Activated naive CD8-positive, alpha-beta T cell treated with anti-CD3 and anti-CD28 coated beads, Interleukin-2, amount 50 U/mL, for 24 hours (primary cell): ENCODE measurements around the gene USP25.

Source experiments
- ATAC-seq: fragments of 150-1000 bp; cut with Tn5 transposase; one replicate; pipeline ENCODE4 v1.10.0; 2021
- DNase-seq: peaks from one replicate; pipeline ENCODE4 v3.0.0; 2021
- H3K27ac Mint-ChIP-seq: one replicate; pipeline ENCODE4 v1.8.0; 2021; ENCODE audit warnings: mild to moderate bottlenecking, mixed read lengths
- H3K27me3 Mint-ChIP-seq: one replicate; pipeline ENCODE4 v1.8.0; 2021; ENCODE audit warnings: mixed read lengths
- H3K36me3 Mint-ChIP-seq: one replicate; pipeline ENCODE4 v1.8.0; 2021; ENCODE audit warnings: low read depth, mixed read lengths
- H3K4me1 Mint-ChIP-seq: one replicate; pipeline ENCODE4 v1.8.0; 2021; ENCODE audit warnings: mixed read lengths
- H3K4me3 Mint-ChIP-seq: one replicate; pipeline ENCODE4 v1.8.0; 2021; ENCODE audit warnings: mild to moderate bottlenecking, moderate library complexity, mixed read lengths
- H3K9me3 Mint-ChIP-seq: one replicate; pipeline ENCODE4 v1.8.0; 2021; ENCODE audit warnings: mixed read lengths

The USP25 gene

GRCh38 chr21:15857740-15858139, 128.0 kb downstream of the USP25 start:
- H3K27me3 Mint-ChIP-seq = no peaks in the 10 kb centered on the region
- H3K36me3 Mint-ChIP-seq = peaks cover 20% of the 10 kb centered on the region
- H3K4me1 Mint-ChIP-seq = peaks cover 9% of the 10 kb centered on the region
- no peaks in the 10 kb centered on the region for H3K9me3 Mint-ChIP-seq
- DNase-seq (no peak), ATAC-seq (no peak)
- no peak overlapping the region for H3K27ac Mint-ChIP-seq
- H3K4me3 Mint-ChIP-seq = no peak overlapping the region

- no peaks in the 10 kb centered on the region for H3K9me3 Mint-ChIP-seq
- H3K27me3 Mint-ChIP-seq = no peaks in the 10 kb centered on the region
- peaks cover 11% of the 10 kb centered on the region for H3K36me3 Mint-ChIP-seq
- no peak for DNase-seq
- H3K4me1 Mint-ChIP-seq = peaks cover 9% of the 10 kb centered on the region
- H3K27ac Mint-ChIP-seq = no peak overlapping the region
- no peak for ATAC-seq
- no peak overlapping the region for H3K4me3 Mint-ChIP-seq
Measured at GRCh38 chr21:15860541-15860940, 130.8 kb downstream of the USP25 start.

- Mint-ChIP-seq H3K4me3 (no peak overlapping the region), H3K27me3 (no peaks in the 10 kb centered on the region), H3K27ac (no peak overlapping the region), H3K4me1 (no peaks in the 10 kb centered on the region), H3K9me3 (no peaks in the 10 kb centered on the region), H3K36me3 (peaks cover 21% of the 10 kb centered on the region)
- ATAC-seq (no peak), DNase-seq (no peak)
Measured at GRCh38 chr21:15868940-15869339, 139.2 kb downstream of the USP25 start.

GRCh38 chr21:15870819-15871218, 141.0 kb downstream of the USP25 start:
- no peak for ATAC-seq
- Mint-ChIP-seq H3K27ac (no peak overlapping the region), H3K4me3 (no peak overlapping the region), H3K27me3 (no peaks in the 10 kb centered on the region), H3K36me3 (peaks cover 35% of the 10 kb centered on the region), H3K4me1 (no peaks in the 10 kb centered on the region), H3K9me3 (no peaks in the 10 kb centered on the region)
- DNase-seq = no peak

- Mint-ChIP-seq H3K27ac (no peak overlapping the region), H3K4me1 (no peaks in the 10 kb centered on the region), H3K9me3 (no peaks in the 10 kb centered on the region), H3K36me3 (peaks cover 37% of the 10 kb centered on the region), H3K4me3 (no peak overlapping the region), H3K27me3 (no peaks in the 10 kb centered on the region)
- ATAC-seq (no peak), DNase-seq (no peak)
Measured at GRCh38 chr21:15872236-15872635, 142.5 kb downstream of the USP25 start.

- Mint-ChIP-seq H3K9me3 (no peaks in the 10 kb centered on the region), H3K4me1 (no peaks in the 10 kb centered on the region), H3K4me3 (no peak overlapping the region), H3K36me3 (peaks cover 41% of the 10 kb centered on the region), H3K27ac (no peak overlapping the region), H3K27me3 (no peaks in the 10 kb centered on the region)
- DNase-seq (no peak), ATAC-seq (no peak)
Measured at GRCh38 chr21:15874615-15875014, 144.8 kb downstream of the USP25 start.

- H3K27ac Mint-ChIP-seq = no peak overlapping the region
- no peak for ATAC-seq
- H3K4me1 Mint-ChIP-seq = no peaks in the 10 kb centered on the region
- H3K4me3 Mint-ChIP-seq = no peak overlapping the region
- H3K36me3 Mint-ChIP-seq = peaks cover 46% of the 10 kb centered on the region
- H3K27me3 Mint-ChIP-seq = no peaks in the 10 kb centered on the region
- DNase-seq = no peak
- no peaks in the 10 kb centered on the region for H3K9me3 Mint-ChIP-seq
Measured at GRCh38 chr21:15875286-15875685, 145.5 kb downstream of the USP25 start.

GRCh38 chr21:15893902-15894301, 164.1 kb downstream of the USP25 start:
- H3K4me1 Mint-ChIP-seq = no peaks in the 10 kb centered on the region
- no peaks in the 10 kb centered on the region for H3K27me3 Mint-ChIP-seq
- H3K9me3 Mint-ChIP-seq = no peaks in the 10 kb centered on the region
- H3K27ac Mint-ChIP-seq = no peak overlapping the region
- ATAC-seq = no peak
- no peak for DNase-seq
- no peaks in the 10 kb centered on the region for H3K36me3 Mint-ChIP-seq
- H3K4me3 Mint-ChIP-seq = no peak overlapping the region

GRCh38 chr21:15894596-15894995, 164.8 kb downstream of the USP25 start:
- peaks cover 2% of the 10 kb centered on the region for H3K27me3 Mint-ChIP-seq
- H3K27ac Mint-ChIP-seq = no peak overlapping the region
- H3K9me3 Mint-ChIP-seq = peaks cover 6% of the 10 kb centered on the region
- no peaks in the 10 kb centered on the region for H3K36me3 Mint-ChIP-seq
- no peaks in the 10 kb centered on the region for H3K4me1 Mint-ChIP-seq
- no peak overlapping the region for H3K4me3 Mint-ChIP-seq
- DNase-seq = no peak
- no peak for ATAC-seq

- DNase-seq = no peak
- no peaks in the 10 kb centered on the region for H3K4me1 Mint-ChIP-seq
- peaks cover 4% of the 10 kb centered on the region for H3K27me3 Mint-ChIP-seq
- no peak for ATAC-seq
- H3K9me3 Mint-ChIP-seq = peaks cover 14% of the 10 kb centered on the region
- H3K27ac Mint-ChIP-seq = no peak overlapping the region
- H3K36me3 Mint-ChIP-seq = no peaks in the 10 kb centered on the region
- H3K4me3 Mint-ChIP-seq = no peak overlapping the region
Measured at GRCh38 chr21:15895142-15896106, 165.6 kb downstream of the USP25 start.

GRCh38 chr21:15896501-15896900, 166.7 kb downstream of the USP25 start:
- DNase-seq = no peak
- Mint-ChIP-seq H3K36me3 (no peaks in the 10 kb centered on the region), H3K9me3 (peaks cover 25% of the 10 kb centered on the region), H3K27ac (no peak overlapping the region), H3K4me1 (no peaks in the 10 kb centered on the region), H3K27me3 (peaks cover 7% of the 10 kb centered on the region), H3K4me3 (no peak overlapping the region)
- ATAC-seq = no peak

GRCh38 chr21:15904389-15904788, 174.6 kb downstream of the USP25 start:
- DNase-seq = no peak
- H3K4me1 Mint-ChIP-seq = no peaks in the 10 kb centered on the region
- no peak for ATAC-seq
- peaks cover 51% of the 10 kb centered on the region for H3K9me3 Mint-ChIP-seq
- no peak overlapping the region for H3K4me3 Mint-ChIP-seq
- H3K27me3 Mint-ChIP-seq = peaks cover 5% of the 10 kb centered on the region
- H3K36me3 Mint-ChIP-seq = no peaks in the 10 kb centered on the region
- no peak overlapping the region for H3K27ac Mint-ChIP-seq

- H3K4me3 Mint-ChIP-seq = no peak overlapping the region
- peaks cover 2% of the 10 kb centered on the region for H3K36me3 Mint-ChIP-seq
- H3K27ac Mint-ChIP-seq = no peak overlapping the region
- ATAC-seq (no peak), DNase-seq (no peak)
- H3K9me3 Mint-ChIP-seq = peaks cover 16% of the 10 kb centered on the region
- no peaks in the 10 kb centered on the region for H3K27me3 Mint-ChIP-seq
- no peaks in the 10 kb centered on the region for H3K4me1 Mint-ChIP-seq
Measured at GRCh38 chr21:15908187-15908586, 178.4 kb downstream of the USP25 start.

- H3K27ac Mint-ChIP-seq = no peak overlapping the region
- ATAC-seq = no peak
- H3K9me3 Mint-ChIP-seq = peaks cover 4% of the 10 kb centered on the region
- no peak for DNase-seq
- no peaks in the 10 kb centered on the region for H3K36me3 Mint-ChIP-seq
- no peaks in the 10 kb centered on the region for H3K27me3 Mint-ChIP-seq
- H3K4me1 Mint-ChIP-seq = no peaks in the 10 kb centered on the region
- no peak overlapping the region for H3K4me3 Mint-ChIP-seq
Measured at GRCh38 chr21:15928196-15928595, 198.4 kb downstream of the USP25 start.

- Mint-ChIP-seq H3K9me3 (peaks cover 4% of the 10 kb centered on the region), H3K27ac (no peak overlapping the region), H3K4me1 (no peaks in the 10 kb centered on the region), H3K4me3 (no peak overlapping the region), H3K27me3 (no peaks in the 10 kb centered on the region), H3K36me3 (no peaks in the 10 kb centered on the region)
- ATAC-seq (no peak), DNase-seq (no peak)
Measured at GRCh38 chr21:15928686-15929425, 199.1 kb downstream of the USP25 start.
